SW 1271 (cell line): ENCODE measurements around the gene VIM.
"Not testable (repeated sequence)": the region's sequence is repeated elsewhere in the genome, so short reads cannot be mapped to it uniquely, and the experiment has no call there.

Experiments used
- DNase-seq, 2 experiments: peaks; one replicate each; lab custom pipeline; 2025; lab: John Stamatoyannopoulos, UW

Gene VIM

DNA sequence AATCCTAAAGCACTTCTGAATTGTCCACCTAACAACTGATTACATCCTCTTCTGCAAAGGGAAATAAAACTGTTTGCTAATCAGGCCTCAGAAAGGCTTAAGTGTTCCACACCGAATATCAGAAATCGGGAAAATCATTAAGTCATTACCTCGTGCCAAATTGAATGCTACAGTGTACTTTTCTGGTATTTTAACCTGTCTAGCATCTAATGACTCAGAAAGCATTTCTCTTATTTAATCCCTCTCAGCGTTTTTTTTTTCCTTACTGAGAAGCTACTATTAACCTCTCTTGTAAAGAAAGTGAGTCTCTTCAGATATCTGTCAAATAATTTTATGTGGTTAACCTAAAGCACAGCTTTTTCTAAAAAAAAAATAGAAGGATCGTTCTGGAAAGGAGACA, 28.6 kb downstream of the VIM start:
- DNase-seq = no peak

DNA sequence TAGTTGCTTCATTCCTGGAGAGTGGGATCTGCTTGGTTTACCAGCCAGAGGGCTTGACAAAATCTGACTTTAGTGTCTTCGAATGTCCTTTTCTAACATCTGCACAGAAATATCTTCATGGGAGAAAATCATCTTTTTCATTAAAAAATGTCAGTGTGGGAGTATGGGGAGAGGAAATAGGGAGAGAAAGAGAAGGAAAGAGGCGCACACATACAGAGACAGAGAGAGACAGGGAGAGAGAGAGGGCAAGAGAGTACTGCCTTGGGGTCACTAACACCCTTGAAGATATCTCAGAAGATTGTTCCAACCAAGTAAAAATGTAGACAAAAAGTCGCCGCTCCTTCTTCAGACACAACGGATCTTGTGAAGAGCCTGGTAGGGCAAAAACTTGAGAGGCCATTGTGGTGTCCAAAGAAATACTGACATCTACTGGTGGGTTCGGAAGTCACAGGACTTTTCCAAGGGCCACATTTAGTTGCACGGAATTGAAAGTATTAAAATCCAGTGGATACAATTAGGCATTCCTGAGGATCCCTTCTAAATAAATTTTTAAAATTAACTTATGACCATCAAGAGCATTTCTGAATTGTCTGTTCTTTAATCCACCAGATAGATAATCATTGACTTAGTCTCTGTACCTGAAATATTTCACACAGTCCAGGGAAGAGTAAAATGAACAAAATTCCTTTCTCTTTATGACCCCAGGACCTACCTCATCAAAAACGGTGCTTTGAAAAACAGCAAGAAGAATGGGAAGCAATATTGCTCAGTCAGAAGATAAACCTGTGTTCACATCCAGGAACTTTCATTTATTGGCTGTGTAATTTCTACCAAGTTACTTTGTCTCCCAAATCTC, 29.7 kb downstream of the VIM start:
- DNase-seq = peak in 1 of 2 experiments; percentile 62

DNA sequence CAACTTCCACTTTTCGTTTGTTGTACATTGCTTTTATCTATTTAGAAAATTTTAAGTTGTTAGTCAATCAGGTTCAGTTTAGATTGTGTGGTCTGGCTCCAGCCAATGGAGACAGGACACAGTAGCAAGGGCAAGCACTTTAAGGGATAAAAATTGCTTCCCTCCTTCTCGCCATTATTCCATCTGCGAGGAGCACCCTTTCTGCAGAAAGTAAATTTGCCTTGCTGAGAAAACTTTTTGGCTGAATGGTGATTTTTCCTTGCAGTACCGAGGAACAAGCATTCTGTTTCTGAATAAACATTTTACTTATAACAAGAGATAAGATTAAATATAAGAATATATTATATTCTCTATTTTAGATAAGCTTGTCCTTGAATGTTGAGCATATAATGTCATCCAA, 34.5 kb downstream of the VIM start:
- DNase-seq = no peak

DNA sequence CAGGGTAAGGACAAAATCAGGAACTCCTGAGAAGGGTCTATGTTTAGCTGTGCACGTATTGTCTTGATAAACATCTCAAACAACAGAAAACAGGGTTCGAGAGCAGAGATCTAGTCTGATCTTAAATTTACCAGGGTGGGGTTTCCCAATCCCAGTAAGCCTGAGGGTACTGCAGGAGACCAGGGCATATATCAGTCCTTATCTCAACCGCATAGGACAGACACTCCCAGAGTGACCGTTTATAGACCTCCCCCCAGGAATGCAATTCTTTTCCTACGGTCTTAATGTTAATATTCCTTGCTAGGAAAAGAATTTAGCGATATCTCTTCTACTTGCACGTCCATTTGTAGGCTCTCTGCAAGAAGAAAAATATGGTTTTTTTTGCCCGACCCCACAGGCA, 35.5 kb downstream of the VIM start:
- no peak for DNase-seq

DNA sequence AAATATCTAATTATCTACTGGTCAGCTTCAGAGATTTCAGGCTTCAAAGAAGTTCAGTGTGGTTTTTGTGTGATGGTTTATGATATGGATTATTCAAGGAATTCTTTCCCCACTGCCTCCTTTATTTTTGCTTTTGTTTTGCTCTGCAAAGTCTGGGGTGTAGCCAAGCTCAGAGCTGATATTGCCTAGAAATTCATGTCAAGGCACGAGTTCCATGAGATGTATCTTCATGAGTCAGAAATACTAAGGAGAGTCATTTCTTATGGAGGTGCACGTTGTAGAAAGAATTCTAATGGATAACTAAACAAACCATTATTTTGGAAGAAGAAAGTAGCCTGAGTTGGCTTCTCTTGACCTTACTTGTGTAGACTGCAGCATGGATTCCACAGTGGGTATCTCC, 37.4 kb downstream of the VIM start:
- no peak for DNase-seq

DNA sequence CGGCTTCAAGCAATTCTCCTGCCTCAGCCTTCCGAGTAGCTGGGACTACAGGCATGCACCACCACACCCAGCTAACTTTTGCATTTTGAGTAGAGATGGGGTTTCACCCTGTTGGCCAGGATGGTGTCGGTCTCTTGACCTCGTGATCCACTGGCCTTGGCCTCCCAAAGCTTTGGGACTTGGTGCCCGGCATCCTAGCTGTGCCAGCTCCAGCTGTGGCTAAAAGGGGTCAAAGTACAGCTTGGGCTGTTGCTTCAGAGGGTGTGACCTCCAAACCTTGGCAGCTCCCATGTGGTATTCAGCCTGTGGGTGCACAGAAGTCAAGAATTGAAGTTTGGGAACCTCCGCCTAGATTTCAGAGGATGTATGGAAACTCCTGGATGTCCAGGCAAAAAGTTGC, 38.5 kb downstream of the VIM start:
- DNase-seq = not testable (repeated sequence)

DNA sequence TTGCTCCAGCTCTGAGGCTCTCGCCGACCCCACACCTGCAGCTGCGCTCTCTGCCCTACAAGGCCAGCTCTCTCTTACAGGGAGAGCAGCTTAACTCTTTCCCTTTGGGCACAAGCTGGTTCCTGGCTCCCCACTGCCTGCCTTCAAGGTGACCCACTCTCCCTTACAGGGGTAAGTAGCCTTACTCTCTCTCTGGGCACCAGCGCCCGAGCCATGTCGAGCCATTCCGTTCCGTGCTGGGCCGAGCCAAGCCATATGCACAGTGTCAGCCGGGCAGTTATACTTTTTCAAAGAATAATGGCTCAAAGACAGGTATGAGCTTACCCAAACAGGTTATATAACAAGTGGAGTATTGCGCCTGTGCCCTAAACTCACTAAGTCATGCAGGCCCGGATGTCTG, 44.6 kb downstream of the VIM start:
- no peak for DNase-seq

DNA sequence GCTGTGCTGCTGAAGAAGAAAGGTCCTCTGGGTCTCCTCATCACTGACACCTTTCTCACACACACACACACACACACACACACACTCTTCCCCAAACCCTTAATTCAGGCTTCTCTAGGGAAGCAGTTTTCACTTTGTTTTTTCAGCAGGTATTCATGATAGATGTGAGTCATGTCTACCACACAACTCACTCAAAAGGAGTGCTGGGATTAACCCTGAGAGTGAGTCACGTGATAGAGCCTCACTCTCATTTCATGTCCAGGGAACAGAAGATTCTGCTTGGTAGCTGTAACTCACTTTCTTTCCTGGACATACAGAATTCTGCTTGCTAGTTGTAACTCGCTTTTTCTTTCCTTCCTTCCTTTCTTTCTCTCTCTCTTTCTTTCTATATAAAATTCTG, 45.4 kb downstream of the VIM start:
- DNase-seq = no peak

DNA sequence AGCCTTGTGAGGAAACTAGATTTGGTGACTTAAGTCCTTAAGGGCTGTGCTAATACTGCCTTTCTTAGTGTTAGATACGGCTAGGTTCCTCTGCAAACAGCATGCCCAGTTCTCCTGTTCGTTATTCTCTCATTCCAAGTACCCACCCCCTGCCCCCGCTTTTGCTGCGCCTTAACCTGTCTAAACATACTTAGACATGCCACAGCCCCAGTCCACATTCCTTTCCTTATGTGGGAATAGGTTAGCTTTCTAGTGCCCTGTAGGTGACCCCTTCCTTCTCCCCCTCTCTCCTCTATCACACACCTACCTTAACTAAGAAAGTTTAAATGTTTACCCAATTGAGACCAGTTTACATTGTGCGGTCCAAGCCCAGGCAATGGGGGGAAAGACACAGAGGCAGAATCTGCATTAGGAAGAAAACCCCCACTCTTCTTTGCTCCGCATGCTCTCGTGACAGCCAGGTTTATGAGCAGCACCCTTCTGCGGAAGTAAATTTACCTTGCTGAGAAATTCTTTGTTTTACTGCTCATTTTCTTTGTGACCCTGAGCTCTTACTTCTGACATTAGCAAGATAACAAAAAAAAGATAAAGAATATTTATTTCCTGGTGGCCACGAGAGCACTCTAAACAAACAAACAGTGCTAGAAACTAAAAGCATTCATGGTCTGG, 48.8 kb downstream of the VIM start:
- no peak for DNase-seq

DNA sequence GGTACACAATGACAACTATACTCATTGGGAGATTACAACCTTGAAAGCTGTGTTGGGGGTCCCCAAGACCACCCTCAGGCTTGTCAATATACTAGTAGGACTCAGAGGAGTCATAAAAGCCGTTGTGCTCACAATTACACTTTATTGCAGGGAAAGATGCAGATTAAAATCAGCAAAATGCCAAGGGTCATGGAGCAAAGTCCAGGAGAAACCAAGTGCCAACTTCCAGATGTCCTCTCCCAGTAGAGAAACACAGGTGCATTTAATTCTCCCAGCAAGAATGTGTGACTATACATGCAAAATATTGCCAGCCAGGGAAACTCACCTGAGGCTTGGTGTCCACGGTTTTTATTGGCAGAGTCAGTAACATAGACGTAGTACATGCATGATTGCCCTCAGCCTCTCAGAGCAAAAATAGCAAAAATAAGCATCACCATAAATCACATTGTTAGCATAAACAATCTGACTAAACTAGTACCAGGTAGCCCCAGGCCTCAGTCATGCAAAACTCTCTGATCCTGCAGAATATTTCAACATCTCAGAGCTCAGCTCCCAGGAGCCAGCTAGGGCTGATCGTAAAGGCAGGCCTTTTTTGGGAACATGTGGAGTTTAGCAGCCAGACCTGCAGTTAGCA, 50.7 kb downstream of the VIM start:
- DNase-seq = no peak

DNA sequence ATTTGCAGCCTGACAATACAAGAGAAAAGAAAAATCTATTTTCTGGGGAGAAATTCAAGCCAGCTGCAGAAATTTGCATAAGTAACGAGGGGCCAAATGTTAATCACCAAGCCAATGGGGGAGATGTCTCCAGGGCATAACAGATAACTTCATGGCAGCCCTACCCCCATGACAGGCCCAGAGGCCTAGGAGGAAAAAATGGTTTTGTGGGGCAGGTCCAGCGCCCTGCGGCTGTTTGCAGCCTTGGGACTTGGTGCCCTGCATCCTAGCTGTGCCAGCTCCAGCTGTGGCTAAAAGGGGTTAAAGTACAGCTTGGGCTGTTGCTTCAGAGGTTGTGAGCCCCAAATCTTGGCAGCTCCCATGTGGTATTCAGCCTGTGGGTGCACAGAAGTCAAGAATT, 54.3 kb downstream of the VIM start:
- DNase-seq = no peak

DNA sequence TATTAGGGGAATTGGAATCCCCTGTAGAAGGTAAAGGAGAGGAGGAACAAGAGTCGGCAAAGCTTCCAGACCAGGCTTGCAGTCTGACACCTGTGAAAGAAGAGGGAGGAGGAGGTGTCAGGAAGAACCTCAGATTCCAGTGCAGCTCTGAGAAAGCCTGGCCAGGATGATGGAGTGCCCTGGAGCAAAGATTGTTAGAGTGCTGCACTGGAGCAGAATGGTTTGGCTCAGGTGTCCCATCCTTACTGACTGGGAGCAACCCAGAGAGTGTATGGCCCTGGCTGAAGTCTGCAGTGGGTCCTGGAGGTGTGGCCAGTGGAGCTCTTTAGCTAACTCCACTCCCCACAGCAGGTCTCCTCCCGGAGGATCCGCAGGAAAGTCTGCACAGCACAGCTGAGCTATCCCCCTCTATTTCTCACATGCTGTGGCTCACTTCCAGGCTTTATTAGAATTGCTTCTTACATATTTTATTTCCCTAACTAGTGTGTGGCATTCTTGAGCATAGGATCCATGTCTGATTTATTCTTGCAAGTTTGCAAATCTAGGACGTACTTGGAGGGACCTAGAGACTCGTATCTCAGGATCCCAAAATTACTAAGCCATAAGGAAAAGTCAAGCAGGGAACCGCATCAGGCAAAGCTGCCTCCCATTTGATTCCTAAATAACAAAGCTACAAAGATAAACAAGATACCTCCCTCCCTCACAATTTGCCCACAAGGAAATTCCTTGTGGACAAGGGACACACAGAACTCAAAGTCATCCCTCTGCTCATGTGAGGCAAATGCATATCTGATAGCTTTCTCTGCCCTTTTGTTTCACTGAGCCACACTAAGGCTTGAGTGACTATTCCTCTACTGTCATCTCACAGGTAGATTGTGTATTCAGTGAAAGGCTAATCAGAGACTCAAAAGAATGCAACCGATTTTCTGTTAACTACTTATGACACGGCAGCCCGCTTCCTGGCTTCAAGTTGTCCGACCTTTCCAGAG, 58.8 kb downstream of the VIM start:
- DNase-seq = no peak
